K562 (cell line): Measurements from ENCODE around the gene ATG13. TPM values are rescaled to one million over a fixed set of nuclear protein-coding genes. Genes with fewer than 3 reads are reported as not detected.

Experiments
- CREB1 ChIP-seq, 2 experiments: sonication (generic) in 1 of 2; formaldehyde crosslinking in 1 of 2; IDR thresholded peaks; 2 replicates each; pipeline versions ENCODE4 v1.6.1 to v1.8.0; 2012 to 2022; ENCODE audit warnings: inconsistent platforms in 1 of 2, mild to moderate bottlenecking in 1 of 2, missing genetic modification reagents in 1 of 2, moderate library complexity in 1 of 2
- GTF2B ChIP-seq: IDR thresholded peaks from 2 replicates; pipeline ENCODE4 v1.6.1; 2011; ENCODE audit not compliant: insufficient read length; ENCODE audit errors: extremely low read depth
- GTF2E2 ChIP-seq: fragments of 200-800 bp; sonication (Bioruptor generic); IDR thresholded peaks from 2 replicates; pipeline ENCODE4 v1.6.1; 2016; ENCODE audit warnings: missing genetic modification characterization, missing compliant biosample characterization
- POLR2H ChIP-seq: IDR thresholded peaks from 2 replicates; pipeline ENCODE4 v1.6.1; 2016; ENCODE audit warnings: missing genetic modification characterization, low read depth, mild to moderate bottlenecking, control low read depth, missing compliant biosample characterization, moderate library complexity
- RFX7 ChIP-seq: fragments of 250-450 bp; sonication (Bioruptor Pico); IDR thresholded peaks from 2 replicates; pipeline ENCODE4 v1.5.1; 2021; ENCODE audit warnings: mild to moderate bottlenecking
- TEAD4 ChIP-seq, 2 experiments: sonication (generic) in 1 of 2; formaldehyde crosslinking in 1 of 2; IDR thresholded peaks; 2 replicates each; pipeline versions ENCODE4 v1.6.1 to v1.8.0; 2012 to 2022; ENCODE audit warnings: borderline replicate concordance in 1 of 2, inconsistent platforms in 1 of 2, low read length in 1 of 2, mild to moderate bottlenecking in 1 of 2, missing genetic modification reagents in 1 of 2
- ZNF551 ChIP-seq: fragments of 250-450 bp; sonication (Bioruptor Pico); IDR thresholded peaks from 2 replicates; pipeline ENCODE4 v1.5.0; 2021; ENCODE audit warnings: mild to moderate bottlenecking, moderate library complexity
- polyA plus RNA-seq, 8 experiments: library from polyadenylated mRNA; depleted of rRNA in 4 of 8; stranded (reverse) in 5 of 8; unstranded in 3 of 8; fragments of >200 nt; fragmentation: Nextera tagmentation in 2 of 8; fragmentation: Illumina TruSeq in 1 of 8; extraction: Ambion mirVana in 2 of 8; extraction: Trizol in 1 of 8; gene quantifications; 2 replicates each; pipeline versions ENCODE4 v1.2.1 to v1.2.3, GENCODE V29; 2011 to 2014; ENCODE audit warnings: inconsistent platforms in 1 of 8, missing spikeins in 1 of 8
- total RNA-seq, 7 experiments: library from RNA; depleted of rRNA in 6 of 7; stranded (reverse); fragments of >200 nt in 6 of 7; fragmentation: Illumina TruSeq in 2 of 7; extraction: Trizol in 2 of 7; gene quantifications; 2 replicates each; pipeline versions ENCODE4 v1.2.1 to v1.2.3, GENCODE V29; 2011 to 2021; ENCODE audit warnings: low replicate concordance in 1 of 7
- TF ChIP-seq, protein P1 (sequence below): sonication (generic); formaldehyde crosslinking; IDR thresholded peaks from 2 replicates; pipeline ENCODE4 v1.8.0; 2023; ENCODE audit warnings: mild to moderate bottlenecking, missing genetic modification reagents

Gene ATG13
- total and polyA plus RNA-seq, 9 of the 15 experiments (the other 6 are each of a cell fraction or from before 2014, with no cell fraction given), result 13.1 to 61.5 (median 36.5) TPM

DNA sequence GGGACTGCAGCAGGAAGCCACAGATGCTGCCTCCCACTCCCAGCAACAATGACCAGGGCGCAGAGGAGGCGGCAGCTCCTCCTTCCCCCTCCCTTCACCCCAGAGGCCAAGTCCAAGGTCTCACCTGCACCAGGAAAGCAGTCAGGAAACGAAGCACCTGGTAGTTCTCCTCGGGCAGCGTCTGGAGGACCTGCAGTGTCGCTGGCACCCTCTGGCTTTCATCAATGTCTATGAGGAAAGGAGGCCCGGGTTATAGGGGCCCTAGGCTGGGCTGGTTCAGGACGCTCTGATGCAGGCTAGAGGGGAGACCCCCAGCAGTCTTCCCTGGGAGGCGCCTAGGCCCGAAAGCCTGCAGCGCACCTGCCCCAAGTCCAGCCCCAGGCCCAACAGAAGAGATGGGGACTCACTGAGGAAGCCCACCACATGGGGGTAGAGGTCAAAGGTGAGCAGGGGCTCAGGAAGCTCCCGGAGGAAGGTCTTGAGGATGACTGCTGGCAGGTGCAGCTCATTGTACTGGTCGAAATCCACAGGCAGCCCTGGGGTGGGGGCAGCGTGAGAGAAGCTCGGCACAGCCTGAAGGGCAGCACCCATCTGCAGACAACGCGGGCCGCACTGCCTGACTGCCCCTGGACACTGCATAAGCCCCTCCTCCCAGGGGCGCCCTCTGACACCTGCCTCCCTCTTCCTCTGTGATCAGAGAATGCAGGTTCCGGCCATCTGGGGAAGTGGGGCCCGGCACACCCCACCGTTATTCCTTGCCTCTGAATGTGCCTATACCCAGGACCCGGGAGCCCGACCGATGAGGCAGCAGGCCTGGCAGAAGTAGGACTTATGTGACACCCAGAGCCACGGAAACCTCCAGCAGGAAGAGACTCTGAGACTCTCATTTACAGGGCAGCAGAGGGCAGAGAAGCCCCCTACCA, 62.1 kb downstream of the ATG13 start (continued):
- TF ChIP-seq, protein P1, sequence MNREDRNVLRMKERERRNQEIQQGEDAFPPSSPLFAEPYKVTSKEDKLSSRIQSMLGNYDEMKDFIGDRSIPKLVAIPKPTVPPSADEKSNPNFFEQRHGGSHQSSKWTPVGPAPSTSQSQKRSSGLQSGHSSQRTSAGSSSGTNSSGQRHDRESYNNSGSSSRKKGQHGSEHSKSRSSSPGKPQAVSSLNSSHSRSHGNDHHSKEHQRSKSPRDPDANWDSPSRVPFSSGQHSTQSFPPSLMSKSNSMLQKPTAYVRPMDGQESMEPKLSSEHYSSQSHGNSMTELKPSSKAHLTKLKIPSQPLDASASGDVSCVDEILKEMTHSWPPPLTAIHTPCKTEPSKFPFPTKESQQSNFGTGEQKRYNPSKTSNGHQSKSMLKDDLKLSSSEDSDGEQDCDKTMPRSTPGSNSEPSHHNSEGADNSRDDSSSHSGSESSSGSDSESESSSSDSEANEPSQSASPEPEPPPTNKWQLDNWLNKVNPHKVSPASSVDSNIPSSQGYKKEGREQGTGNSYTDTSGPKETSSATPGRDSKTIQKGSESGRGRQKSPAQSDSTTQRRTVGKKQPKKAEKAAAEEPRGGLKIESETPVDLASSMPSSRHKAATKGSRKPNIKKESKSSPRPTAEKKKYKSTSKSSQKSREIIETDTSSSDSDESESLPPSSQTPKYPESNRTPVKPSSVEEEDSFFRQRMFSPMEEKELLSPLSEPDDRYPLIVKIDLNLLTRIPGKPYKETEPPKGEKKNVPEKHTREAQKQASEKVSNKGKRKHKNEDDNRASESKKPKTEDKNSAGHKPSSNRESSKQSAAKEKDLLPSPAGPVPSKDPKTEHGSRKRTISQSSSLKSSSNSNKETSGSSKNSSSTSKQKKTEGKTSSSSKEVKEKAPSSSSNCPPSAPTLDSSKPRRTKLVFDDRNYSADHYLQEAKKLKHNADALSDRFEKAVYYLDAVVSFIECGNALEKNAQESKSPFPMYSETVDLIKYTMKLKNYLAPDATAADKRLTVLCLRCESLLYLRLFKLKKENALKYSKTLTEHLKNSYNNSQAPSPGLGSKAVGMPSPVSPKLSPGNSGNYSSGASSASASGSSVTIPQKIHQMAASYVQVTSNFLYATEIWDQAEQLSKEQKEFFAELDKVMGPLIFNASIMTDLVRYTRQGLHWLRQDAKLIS, result no peak
- TF ChIP-seq CREB1 (IDR thresholded peaks at IDR 0.05), result no peak
- no peak for TF ChIP-seq CREB1 (CRISPR knock-in tag; IDR thresholded peaks at IDR 0.05)
- no peak for TF ChIP-seq GTF2E2 (tag)
- no peak for TF ChIP-seq GTF2B
- TF ChIP-seq RFX7 (CRISPR knock-in tag), result no peak
- no peak for TF ChIP-seq POLR2H (tag)
- TF ChIP-seq TEAD4 (IDR thresholded peaks at IDR 0.05; ENCODE audit: low read length), result no peak
- TF ChIP-seq TEAD4 (CRISPR knock-in tag; IDR thresholded peaks at IDR 0.05; ENCODE audit: borderline replicate concordance), result no peak
- TF ChIP-seq ZNF551 (CRISPR knock-in tag), result no peak
